ENCODE measurements around the gene LHPP.

LHPP gene

GRCh38 chr10:124559372-124560132 lies 97.9 kb downstream of the LHPP start:
- no peak for DNase-seq

- no peak for DNase-seq
These were observed 98.9 kb downstream of the LHPP start for GRCh38 chr10:124560377-124561105.

DNA sequence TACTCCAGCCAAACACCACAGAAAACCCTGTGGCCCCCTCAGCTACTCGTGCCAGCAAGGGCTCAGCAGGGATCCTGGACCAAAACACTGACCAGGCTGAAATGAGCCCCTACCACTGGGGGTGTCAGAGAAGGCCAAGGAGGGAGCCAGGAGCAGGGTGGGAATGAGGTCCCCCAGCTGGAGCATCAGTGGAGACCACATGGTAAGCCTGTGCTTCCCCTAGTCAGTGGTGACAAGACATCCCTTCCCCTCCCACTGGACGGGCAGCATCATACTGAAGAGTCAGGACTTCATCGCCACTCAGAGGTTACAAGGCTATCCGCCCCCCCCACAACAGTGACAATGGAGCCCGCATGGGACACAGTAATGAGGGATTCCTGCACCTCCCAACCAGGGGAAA lies 99.6 kb downstream of the LHPP start:
- DNase-seq = no peak

DNA sequence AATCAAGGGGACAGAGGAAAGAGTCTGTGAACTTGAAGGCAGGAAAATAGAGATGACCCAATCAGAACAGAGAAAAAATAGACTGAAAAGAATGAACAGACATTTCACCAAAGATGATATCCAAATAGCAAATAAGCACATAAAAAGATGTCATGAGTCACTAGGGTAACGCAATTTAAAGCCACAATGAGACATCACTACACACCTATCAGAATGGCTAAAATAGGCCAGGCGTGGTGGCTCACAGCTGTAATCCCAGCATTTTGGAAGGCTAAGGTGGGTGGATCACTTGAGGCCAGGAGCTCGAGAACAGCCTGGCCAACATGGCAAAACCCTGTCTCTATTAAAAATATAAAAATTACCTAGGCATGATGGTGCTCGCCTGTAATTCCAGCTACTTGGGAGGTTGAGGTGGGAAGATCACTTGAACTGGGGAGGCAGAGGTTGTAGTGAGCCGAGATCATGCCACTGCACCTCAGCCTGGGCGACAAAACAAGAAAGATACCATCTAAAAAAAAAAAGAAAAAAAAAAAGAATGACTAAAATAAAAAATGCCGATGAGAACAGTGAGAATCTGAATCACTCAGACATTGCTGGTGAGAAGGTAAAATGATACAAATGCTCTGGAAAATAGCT lies 100.9 kb downstream of the LHPP start:
- DNase-seq = no peak

- no peak for DNase-seq
These were observed 101.9 kb downstream of the LHPP start for GRCh38 chr10:124563320-124564040.

DNA sequence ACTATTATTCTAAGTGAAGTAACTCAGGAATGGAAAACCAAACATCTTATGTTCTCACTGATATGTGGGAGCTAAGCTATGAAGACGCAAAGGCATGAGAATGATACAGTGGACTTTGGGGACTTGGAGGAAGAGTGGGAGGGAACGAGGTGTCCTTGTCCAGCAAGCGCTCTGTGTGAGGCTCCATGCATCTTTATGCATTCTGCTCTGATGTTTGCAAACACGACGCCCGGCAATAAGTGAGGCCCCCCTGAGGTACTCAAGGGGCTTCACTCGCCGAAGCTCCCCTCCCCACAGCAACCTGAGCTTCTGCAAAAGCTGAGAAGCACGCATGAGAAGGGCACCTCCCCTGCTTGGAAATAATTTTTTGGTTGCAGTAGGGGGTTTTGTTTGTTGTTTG lies 103.3 kb downstream of the LHPP start:
- DNase-seq = no peak

GRCh38 chr10:124565565-124566221 lies 104.1 kb downstream of the LHPP start:
- no peak for DNase-seq

GRCh38 chr10:124566222-124566888 lies 104.7 kb downstream of the LHPP start:
- DNase-seq = no peak

GRCh38 chr10:124566981-124567835 lies 105.6 kb downstream of the LHPP start:
- no peak for DNase-seq

DNA sequence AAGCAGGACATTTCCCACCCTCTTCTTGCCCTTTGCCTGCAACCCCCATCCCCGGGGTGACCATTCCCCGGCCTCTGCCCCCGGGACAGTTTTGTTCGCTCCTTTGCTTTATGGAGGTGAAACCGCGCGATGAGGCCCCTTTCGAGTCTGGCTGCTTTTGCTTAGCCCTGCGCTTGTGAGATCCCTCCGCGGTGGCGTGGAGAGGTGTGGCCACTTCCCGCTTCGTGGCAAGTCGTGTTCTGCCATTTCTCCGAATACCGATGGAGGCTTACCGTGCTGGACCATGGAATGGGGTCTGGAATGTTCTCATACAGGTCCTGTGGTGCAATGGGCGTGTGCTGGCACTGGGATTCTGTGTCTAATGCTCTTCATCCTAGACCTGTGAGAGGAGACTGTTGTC lies 106.7 kb downstream of the LHPP start:
- DNase-seq = no peak

DNA sequence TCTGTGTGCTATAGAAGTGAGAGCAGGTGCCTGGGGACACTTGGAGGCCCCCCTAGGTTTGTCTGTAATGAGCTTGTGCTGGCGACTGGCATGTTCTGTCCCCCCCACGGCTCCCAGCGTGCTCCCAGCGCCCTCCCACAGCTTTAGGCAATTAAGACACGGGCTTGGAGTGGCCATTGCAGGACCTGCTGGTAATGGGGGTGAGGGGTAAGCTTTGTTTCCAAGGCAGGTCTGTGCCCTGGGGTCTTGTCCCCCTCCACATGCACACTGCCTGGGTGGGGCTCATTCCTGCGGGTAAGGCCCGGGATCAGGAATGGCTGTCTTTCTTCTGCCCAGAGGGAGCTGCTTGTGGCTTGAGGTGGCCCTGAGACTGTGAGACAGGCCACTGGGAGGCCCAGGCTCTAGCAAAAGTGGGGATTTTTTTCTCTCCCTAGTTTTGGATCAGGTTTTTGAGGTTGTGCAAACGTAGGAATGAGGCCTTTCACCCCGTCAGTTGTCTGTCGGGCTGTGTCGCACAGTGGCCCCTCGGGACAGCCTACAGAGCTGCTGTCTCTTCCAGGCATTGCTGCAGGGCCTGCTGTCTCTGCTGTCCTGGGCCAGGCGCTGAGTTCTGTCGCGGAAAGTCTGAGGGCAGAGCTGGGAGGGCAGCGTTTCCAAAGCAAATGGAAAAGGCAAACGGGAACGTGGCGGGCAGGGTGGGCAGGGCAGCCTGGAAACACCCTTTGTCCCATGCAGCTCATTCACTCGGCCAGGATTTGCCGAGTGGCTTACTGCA lies 107.4 kb downstream of the LHPP start:
- no peak for DNase-seq

DNA sequence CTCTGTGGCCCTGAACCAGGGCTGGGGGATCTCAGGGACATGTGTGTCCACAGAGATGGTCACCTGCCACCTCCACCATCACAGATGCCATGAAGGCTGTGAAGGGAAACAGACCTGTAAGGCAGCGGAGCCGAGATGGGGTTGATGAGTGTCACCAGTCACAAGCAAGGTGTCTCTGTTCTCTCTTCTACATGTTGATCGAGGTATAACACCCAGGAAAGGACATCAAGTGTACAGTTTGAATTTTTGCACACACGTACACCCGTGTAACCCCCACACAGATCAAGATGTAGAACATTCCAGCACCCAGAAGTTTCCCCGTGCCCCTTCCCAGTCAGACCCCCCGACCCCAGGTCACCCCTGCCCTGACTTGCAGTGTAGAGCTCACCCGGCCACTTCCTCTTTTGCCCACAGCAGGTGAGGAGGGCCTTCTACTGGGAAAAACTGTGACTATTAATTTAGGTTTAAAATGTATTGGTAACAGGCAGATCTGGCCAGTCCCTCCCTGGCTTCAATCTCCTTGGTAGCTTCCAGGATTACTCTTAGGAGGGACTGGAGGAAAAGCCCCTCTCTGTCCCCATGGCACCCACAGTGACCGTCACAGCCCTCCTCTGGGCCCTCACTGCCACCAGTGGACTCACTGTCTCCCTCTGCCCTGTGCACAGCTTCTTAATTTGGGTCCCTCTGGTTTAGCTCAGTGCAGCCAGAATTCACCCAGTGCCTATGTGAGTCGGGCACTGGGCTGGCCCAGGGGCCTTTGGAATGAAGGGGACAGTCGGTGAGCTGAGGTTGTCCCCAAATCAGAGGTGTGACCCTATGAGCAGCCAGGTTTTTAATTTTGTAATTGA lies 108.2 kb downstream of the LHPP start:
- no peak for DNase-seq

- DNase-seq = no peak
These were observed 109.0 kb downstream of the LHPP start for GRCh38 chr10:124570646-124571045.

DNA sequence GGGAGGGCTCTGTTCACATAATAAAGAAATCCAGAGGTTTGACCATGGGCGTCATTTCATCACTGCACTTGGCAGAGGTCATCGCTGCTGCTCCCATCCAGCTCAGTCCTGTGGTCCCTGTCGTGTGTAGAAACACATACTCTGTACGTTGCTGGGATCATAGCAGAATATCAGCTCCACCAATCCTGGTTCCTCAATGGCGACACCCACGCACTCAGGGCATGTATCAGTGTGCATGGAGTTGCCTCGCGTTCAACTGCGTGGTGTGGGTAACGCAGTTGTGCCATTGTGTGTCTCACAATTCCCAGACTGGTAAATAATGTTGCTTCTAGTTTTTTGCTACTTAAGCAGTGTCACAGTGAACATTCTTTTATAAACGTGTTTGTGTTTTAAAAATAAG lies 111.1 kb downstream of the LHPP start:
- no peak for DNase-seq

DNA sequence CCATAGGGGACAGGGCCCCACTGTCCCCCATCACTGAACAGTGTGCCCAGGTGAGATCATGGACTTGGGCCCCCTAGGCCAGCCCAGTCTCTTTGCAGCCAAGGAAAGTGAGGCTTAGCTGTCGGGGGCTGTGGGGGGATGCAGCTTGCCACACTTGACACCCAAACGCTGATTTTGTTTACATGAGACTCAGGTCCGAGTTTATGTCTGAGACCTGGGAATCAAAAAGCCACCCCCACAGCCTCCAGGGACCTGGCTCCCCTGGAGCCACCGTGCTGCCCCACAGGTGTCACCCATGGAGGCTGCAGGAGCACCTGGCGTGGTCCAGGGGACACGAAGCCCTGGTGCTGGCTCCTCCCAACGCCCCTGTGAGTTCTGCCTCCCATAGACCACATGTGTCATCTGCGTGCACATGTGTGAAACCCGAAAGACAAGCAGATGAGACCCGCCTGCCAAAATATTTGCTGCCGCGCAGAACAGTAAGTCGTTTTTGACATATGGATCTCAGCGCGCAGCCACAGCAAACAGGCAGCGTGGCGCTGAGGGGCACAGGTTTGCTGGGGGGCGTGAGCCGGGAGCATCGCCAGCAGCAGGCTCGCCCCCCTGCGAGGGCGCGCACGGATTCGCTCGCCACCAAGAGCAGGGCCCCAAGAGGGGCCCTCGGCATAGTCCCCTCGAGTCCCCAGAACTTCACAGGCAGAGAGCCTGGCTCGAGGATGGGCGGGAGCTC lies 112.3 kb downstream of the LHPP start:
- DNase-seq = no peak

DNA sequence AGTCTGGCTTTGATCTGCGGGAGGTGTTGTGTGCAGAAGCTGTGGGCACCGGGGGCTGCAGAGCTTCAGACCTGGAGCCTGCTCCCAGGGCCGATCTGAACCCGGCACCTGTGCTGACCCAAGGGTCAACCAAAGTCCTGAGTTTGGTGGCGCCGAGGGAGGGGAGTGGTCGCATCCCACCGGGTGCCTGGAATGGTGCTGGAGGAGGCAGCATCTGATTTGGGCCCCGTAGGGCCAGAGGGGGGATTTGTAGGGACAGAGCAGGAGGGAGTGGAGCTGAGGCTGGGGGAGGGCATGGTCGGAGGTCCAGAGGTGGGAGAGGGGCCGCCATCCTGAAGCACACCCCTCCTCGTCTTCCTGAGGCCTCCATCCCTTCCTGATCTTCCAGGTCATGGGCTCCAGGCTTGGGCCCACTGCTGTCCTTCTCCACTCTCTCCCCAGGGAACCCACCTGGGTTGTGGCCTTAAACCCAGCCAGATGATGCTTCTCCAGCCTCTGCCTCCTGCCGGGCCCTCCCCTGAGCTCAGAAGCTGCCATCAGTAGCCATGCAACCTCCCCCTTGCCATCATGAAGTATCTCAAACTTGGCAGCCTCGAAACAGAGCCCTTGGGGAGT lies 112.9 kb downstream of the LHPP start:
- DNase-seq = no peak

DNA sequence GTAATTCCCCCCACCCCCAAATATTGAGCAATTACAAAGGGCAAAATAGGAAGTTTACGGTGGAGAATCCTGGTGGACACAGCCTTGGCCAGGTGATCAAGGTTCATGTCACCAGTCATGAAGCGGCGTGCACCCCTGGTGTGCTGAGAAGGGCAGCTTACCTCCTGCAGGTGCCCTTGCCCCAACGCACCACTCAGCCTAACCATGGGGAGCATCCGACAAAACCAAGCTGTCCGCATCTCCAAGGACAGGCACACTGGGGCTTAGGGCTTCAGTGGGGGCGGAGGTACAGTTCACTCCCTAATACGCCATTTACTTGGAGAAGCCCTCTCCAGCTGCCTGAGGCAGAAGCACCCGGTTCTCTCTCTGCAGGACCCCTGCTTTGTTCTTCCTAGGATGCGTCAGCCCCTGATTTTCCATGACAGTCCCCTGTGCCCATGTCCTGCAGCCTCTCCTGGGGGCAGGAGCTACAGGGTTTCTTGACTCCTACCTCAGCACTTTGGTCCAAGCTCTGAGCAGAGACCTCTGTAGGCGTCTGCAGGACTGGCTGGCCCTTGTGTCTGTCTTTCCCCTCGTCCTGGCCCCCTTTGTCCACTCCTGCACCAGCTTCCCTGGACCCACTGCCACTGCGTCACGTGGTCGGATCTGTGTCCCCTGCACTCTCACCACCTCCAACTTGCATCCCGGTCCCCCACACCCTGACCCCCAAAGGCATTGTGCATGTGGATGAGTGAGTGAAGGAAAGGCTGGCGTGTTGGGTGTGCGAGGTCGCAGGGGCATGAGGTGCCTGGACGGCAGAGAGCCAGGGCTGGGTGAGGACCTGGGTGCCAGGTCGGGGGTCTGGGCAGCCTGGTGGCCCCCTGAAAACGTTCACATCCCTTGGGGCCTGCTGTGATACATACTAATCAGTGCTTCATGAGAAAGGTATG lies 113.7 kb downstream of the LHPP start:
- no peak for DNase-seq
